ENCODE measurements around the gene VOPP1. TPM values are rescaled to one million over a fixed set of nuclear protein-coding genes. Genes with fewer than 3 reads are reported as not detected.

The VOPP1 gene
- total RNA-seq, 6 experiments from 2014 or later = 15.8 to 30.3 (median 23.2) TPM

DNA sequence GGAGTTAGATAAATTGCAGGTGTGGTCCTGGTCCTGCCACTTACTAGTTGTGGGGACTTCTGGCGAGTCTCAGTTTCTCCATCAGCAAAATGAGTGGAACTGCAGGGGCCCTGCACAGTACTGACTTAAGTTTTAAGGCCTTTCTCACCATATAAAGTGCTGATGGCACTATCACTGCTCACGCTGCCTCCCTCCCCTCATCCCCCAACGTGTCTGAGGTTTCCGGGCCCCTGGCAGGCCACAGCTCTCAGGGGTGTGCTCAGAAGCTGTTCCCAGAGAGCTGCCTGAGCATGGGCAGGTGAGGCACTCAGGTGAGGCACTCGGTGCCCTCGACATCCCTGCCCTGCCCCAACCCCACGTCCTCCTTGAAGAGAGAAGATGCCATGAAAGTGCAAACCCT is 74.2 kb downstream of the VOPP1 start:
- intact Hi-C loops (cut with DNase I) = no loop called here
- ATAC-seq (peak in 2 of 4 donors; percentile 17 to 40), DNase-seq (no peak)
- Histone ChIP-seq H3K4me3 (no peak overlapping the region), H3K4me1 (no peaks in the 10 kb centered on the region), H3K27ac (no peak overlapping the region), H3K36me3 (peaks cover 0 to 4% (median 0%) of the 10 kb centered on the region in 4 donors), H3K9me3 (no peaks in the 10 kb centered on the region), H3K27me3 (no peaks in the 10 kb centered on the region)
- TF ChIP-seq, protein P1, sequence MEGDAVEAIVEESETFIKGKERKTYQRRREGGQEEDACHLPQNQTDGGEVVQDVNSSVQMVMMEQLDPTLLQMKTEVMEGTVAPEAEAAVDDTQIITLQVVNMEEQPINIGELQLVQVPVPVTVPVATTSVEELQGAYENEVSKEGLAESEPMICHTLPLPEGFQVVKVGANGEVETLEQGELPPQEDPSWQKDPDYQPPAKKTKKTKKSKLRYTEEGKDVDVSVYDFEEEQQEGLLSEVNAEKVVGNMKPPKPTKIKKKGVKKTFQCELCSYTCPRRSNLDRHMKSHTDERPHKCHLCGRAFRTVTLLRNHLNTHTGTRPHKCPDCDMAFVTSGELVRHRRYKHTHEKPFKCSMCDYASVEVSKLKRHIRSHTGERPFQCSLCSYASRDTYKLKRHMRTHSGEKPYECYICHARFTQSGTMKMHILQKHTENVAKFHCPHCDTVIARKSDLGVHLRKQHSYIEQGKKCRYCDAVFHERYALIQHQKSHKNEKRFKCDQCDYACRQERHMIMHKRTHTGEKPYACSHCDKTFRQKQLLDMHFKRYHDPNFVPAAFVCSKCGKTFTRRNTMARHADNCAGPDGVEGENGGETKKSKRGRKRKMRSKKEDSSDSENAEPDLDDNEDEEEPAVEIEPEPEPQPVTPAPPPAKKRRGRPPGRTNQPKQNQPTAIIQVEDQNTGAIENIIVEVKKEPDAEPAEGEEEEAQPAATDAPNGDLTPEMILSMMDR (IDR thresholded peaks at IDR 0.05) = no peak
- TF ChIP-seq POLR2A (IDR thresholded peaks at IDR 0.05) = no peak
- WGBS (ENCODE audit: insufficient coverage, low coverage, low lambda C conversion rate, missing lambda C conversion rate) = 90% methylated on average over 4 of the region's 7 CpGs

DNA sequence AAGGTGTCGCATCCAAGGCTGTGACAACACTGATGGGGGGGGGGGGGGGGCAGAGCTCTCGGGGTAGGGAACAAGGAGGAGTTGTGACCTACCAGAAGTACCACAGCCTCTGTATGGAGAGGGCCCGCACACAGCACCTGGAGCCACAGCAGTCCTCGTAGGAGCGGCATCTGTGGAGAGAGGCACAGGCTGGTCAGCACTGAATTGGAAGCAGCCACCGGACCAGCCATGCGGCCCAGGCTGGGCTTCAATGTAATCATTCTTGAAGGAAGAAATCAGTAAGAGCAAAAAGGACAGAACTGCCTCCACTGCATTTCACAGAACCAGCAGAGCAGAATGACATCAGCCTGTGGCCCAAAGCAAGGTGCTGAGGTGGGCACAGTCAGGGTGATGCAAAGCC is 74.8 kb downstream of the VOPP1 start:
- ATAC-seq = no peak
- Histone ChIP-seq H3K9me3 (no peaks in the 10 kb centered on the region), H3K4me1 (no peaks in the 10 kb centered on the region), H3K27ac (no peak overlapping the region), H3K4me3 (no peak overlapping the region), H3K36me3 (peaks cover 0 to 4% (median 0%) of the 10 kb centered on the region in 4 donors), H3K27me3 (no peaks in the 10 kb centered on the region)
- DNase-seq = no peak
- TF ChIP-seq, protein P1 (IDR thresholded peaks at IDR 0.05) = no peak
- TF ChIP-seq POLR2A (IDR thresholded peaks at IDR 0.05) = no peak
- 80% methylated on average over 2 of the region's 7 CpGs for WGBS (ENCODE audit: insufficient coverage, low coverage, low lambda C conversion rate, missing lambda C conversion rate)
- intact Hi-C loops (cut with DNase I) = no loop called here

DNA sequence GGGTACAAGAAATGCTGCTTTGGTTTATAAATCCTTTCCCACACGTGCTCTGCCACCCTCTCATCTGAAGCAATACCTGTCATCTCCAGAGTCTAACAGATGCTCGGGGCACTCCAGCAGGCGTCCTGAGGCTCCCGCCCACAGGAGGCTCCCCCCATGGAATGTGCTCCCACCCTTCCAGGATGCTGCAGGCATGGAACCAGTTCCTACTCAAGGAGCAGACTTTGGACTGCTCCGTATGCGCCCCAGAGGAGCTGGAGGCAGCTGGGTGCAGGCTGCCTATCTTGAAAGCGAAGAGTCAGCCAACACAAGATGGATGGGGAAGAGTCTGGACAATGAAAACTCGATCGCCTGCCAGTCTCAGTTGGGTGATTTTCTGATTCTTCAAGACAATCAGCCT is 75.4 kb downstream of the VOPP1 start:
- Histone ChIP-seq H3K27ac (no peak overlapping the region), H3K9me3 (no peaks in the 10 kb centered on the region), H3K4me3 (no peak overlapping the region), H3K36me3 (peaks cover 0 to 4% (median 0%) of the 10 kb centered on the region in 4 donors), H3K27me3 (no peaks in the 10 kb centered on the region), H3K4me1 (no peaks in the 10 kb centered on the region)
- DNase-seq (no peak), ATAC-seq (no peak)
- 87% methylated on average over 3 of the region's 9 CpGs for WGBS (ENCODE audit: insufficient coverage, low coverage, low lambda C conversion rate, missing lambda C conversion rate)
- TF ChIP-seq, protein P1 (IDR thresholded peaks at IDR 0.05) = no peak
- TF ChIP-seq POLR2A (IDR thresholded peaks at IDR 0.05) = no peak
- intact Hi-C loops (cut with DNase I) = no loop called here

DNA sequence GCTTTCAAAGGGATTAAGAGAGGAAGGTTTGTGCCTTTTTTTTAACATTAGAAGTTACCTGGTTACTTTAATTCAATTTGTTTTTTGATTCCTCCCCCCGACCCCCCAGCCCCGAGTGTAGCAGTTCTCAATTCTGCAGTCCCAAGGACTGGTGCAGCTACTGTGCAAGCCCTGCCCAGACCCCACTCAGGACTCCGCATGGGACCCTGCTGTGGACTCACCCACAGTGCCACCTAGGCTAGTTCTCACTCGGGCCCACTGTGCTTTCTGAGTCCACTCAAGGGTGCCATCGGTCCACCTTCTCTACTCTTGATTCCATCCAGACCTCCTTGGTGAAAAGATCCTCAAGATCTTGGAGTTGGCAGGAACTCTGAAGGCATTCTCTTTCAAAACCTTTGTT is 77.4 kb downstream of the VOPP1 start:
- H3K27me3 ChIP-seq = no peaks in the 10 kb centered on the region
- H3K36me3 ChIP-seq = peaks cover 0 to 4% (median 2%) of the 10 kb centered on the region in 4 donors
- TF ChIP-seq, protein P1 (IDR thresholded peaks at IDR 0.05) = no peak
- no peak for TF ChIP-seq POLR2A (IDR thresholded peaks at IDR 0.05)
- H3K27ac ChIP-seq = no peak overlapping the region
- H3K9me3 ChIP-seq = no peaks in the 10 kb centered on the region
- H3K4me3 ChIP-seq = no peak overlapping the region
- intact Hi-C loops (cut with DNase I) = no loop called here
- 86% methylated on average over 2 of the region's 5 CpGs for whole genome bisulfite sequencing (ENCODE audit: insufficient coverage, low coverage, low lambda C conversion rate, missing lambda C conversion rate)
- ATAC-seq (no peak), DNase-seq (no peak)
- H3K4me1 ChIP-seq = no peaks in the 10 kb centered on the region

DNA sequence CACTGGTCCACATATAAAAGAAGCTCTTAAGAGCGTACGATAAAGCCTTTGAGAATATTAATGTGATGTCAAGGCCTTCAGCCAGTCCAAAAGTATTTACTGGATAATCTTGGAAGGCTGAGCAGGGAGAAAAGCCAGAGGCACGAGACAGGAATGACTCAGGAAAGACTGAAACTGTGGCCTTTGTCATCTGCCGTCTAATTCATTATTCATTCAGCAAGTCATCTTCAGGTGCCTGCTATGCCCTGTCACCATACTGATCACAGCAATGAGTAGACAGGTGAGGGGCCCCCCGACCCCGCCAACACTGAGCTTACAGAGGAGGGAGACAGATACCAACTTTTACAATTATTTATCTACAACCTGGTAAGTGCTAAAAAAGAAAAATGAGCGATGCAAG is 78.9 kb downstream of the VOPP1 start:
- H3K27ac ChIP-seq = no peak overlapping the region
- intact Hi-C loops (cut with DNase I) = no loop called here
- H3K9me3 ChIP-seq = no peaks in the 10 kb centered on the region
- H3K36me3 ChIP-seq = peaks cover 0 to 14% (median 4%) of the 10 kb centered on the region in 4 donors
- no peak for ATAC-seq
- 91% methylated on average over 7 of the region's 7 CpGs for WGBS (ENCODE audit: insufficient coverage, low coverage, low lambda C conversion rate, missing lambda C conversion rate)
- DNase-seq = no peak
- H3K27me3 ChIP-seq = no peaks in the 10 kb centered on the region
- TF ChIP-seq POLR2A (IDR thresholded peaks at IDR 0.05) = no peak
- TF ChIP-seq, protein P1 (IDR thresholded peaks at IDR 0.05) = no peak
- H3K4me3 ChIP-seq = no peak overlapping the region
- no peaks in the 10 kb centered on the region for H3K4me1 ChIP-seq

All from right lobe of liver (tissue), 6 donors.